H1 (cell line): ENCODE data around the gene MGARP. TPM values are rescaled to one million over a fixed set of nuclear protein-coding genes. Genes with fewer than 3 reads are reported as not detected.

Experiments used
- CTCF ChIA-PET: fragments of 300-600 bp; sonication (Branson Sonifier 250); formaldehyde crosslinking; loops from one replicate; lab custom pipeline; 2021; ENCODE audit not compliant: partially characterized antibody; lab: Charles Lee
- POLR2A ChIA-PET: fragments of 300-600 bp; sonication (Branson Sonifier 250); formaldehyde crosslinking; loops from one replicate; lab custom pipeline; 2021; ENCODE audit warnings: inconsistent platforms; ENCODE audit not compliant: partially characterized antibody; lab: Charles Lee
- DNase-seq, 2 experiments: peaks; one replicate each; pipeline versions ENCODE4 v3.0.0 to v3.0.0-alpha.2; 2010 to 2022; ENCODE audit warnings: low spot score in 2 of 2, low read depth in 1 of 2, mixed read lengths in 1 of 2
- FAIRE-seq: peaks from 2 replicates; lab custom pipeline; 2011; peaks lifted over from hg19 to GRCh38; lab: Jason Lieb, UNC
- H2AFZ ChIP-seq: 2 replicates; pipeline ENCODE4 v1.8.1; 2012; ENCODE audit warnings: low read length, inconsistent platforms
- H2AK5ac ChIP-seq: 2 replicates; pipeline ENCODE4 v1.6.1; 2013; ENCODE audit warnings: low read depth, low read length
- H2BK120ac ChIP-seq: replicated peaks from 2 replicates; pipeline ENCODE3; 2013; ENCODE audit warnings: low read depth, low read length, inconsistent platforms
- H2BK12ac ChIP-seq: 2 replicates; pipeline ENCODE4 v1.6.1; 2013; ENCODE audit warnings: low read depth, low read length
- H2BK15ac ChIP-seq: 2 replicates; pipeline ENCODE4 v1.6.1; 2013; ENCODE audit warnings: low read length
- H2BK20ac ChIP-seq: 2 replicates; pipeline ENCODE4 v1.6.1; 2013; ENCODE audit warnings: low read length
- H2BK5ac ChIP-seq: 2 replicates; pipeline ENCODE4 v1.6.1; 2013; ENCODE audit warnings: low read depth, low read length
- H3K14ac ChIP-seq: 2 replicates; pipeline ENCODE4 v1.6.1; 2013; ENCODE audit warnings: inconsistent platforms; ENCODE audit not compliant: insufficient read length
- H3K18ac ChIP-seq: 2 replicates; pipeline ENCODE4 v1.6.1; 2013; ENCODE audit warnings: low read length; ENCODE audit errors: extremely low read depth
- H3K23ac ChIP-seq: 2 replicates; pipeline ENCODE4 v1.6.1; 2013; ENCODE audit warnings: inconsistent platforms; ENCODE audit not compliant: insufficient read length
- H3K23me2 ChIP-seq: 2 replicates; pipeline ENCODE4 v1.6.1; 2013; ENCODE audit warnings: low read depth, low read length
- H3K27ac ChIP-seq: 2 replicates; pipeline ENCODE4 v1.6.1; 2011; ENCODE audit warnings: low read depth, low read length, inconsistent platforms
- H3K27me3 ChIP-seq, 4 experiments: replicated peaks in 1 of 4; 1 replicate in 1 of 4; 2 replicates in 3 of 4; pipeline versions ENCODE4 v1.6.1 to v1.8.1; 2011 to 2013; ENCODE audit warnings: low read length in 3 of 4, mild to moderate bottlenecking in 3 of 4, inconsistent platforms in 2 of 4, mixed read lengths in 2 of 4, moderate library complexity in 1 of 4; ENCODE audit not compliant: control insufficient read depth in 3 of 4, insufficient read depth in 3 of 4; ENCODE audit errors: extremely low read depth in 1 of 4
- H3K36me3 ChIP-seq, 4 experiments: 2 replicates each; pipeline versions ENCODE4 v1.6.1 to v1.8.1; 2011 to 2013; ENCODE audit warnings: mild to moderate bottlenecking in 4 of 4, low read length in 3 of 4, moderate library complexity in 2 of 4, control low read depth in 1 of 4, inconsistent platforms in 1 of 4; ENCODE audit not compliant: insufficient read depth in 4 of 4, control insufficient read depth in 2 of 4
- H3K4ac ChIP-seq: replicated peaks from 2 replicates; pipeline ENCODE3; 2013; ENCODE audit warnings: low read length, low read depth, mixed read lengths, inconsistent platforms; ENCODE audit not compliant: insufficient read length
- H3K4me1 ChIP-seq, 4 experiments: replicated peaks in 1 of 4; 1 replicate in 1 of 4; 2 replicates in 3 of 4; pipeline versions ENCODE4 v1.6.1 to v1.8.1; 2011 to 2013; ENCODE audit warnings: low read length in 3 of 4, inconsistent platforms in 2 of 4, mixed read lengths in 1 of 4; ENCODE audit not compliant: insufficient read depth in 4 of 4, control insufficient read depth in 3 of 4
- H3K4me2 ChIP-seq, 2 experiments: 2 replicates each; pipeline versions ENCODE4 v1.6.1 to v1.8.1; 2011 to 2013; ENCODE audit warnings: low read depth in 2 of 2, low read length in 2 of 2, control low read depth in 1 of 2, inconsistent platforms in 1 of 2, mild to moderate bottlenecking in 1 of 2; ENCODE audit not compliant: insufficient read depth in 1 of 2
- H3K4me3 ChIP-seq, 4 experiments: fragments of 200-600, 300-600 bp in 1 of 4; sonication (generic), shearing (Covaris generic), sonication (Bioruptor Twin) in 1 of 4; 2 replicates each; pipeline versions ENCODE4 v1.5.1 to v1.8.1; 2011 to 2016; ENCODE audit warnings: low read length in 4 of 4, low read depth in 3 of 4, control low read depth in 2 of 4, inconsistent platforms in 2 of 4, mild to moderate bottlenecking in 2 of 4, mixed read lengths in 1 of 4, moderate library complexity in 1 of 4; ENCODE audit not compliant: insufficient read depth in 2 of 4; ENCODE audit errors: extremely low read depth in 1 of 4
- H3K56ac ChIP-seq: replicated peaks from 2 replicates; pipeline ENCODE3; 2013; ENCODE audit warnings: low read depth, mild to moderate bottlenecking, mixed read lengths, low read length, inconsistent platforms; ENCODE audit not compliant: insufficient read length
- H3K79me1 ChIP-seq: 2 replicates; pipeline ENCODE4 v1.6.1; 2013; ENCODE audit warnings: low read depth, low read length, control low read depth
- H3K79me2 ChIP-seq, 2 experiments: 2 replicates each; pipeline versions ENCODE4 v1.6.1 to v1.8.1; 2012 to 2013; ENCODE audit warnings: low read length in 2 of 2, mild to moderate bottlenecking in 2 of 2, inconsistent platforms in 1 of 2; ENCODE audit not compliant: insufficient read depth in 2 of 2, control insufficient read depth in 1 of 2
- H3K9ac ChIP-seq, 4 experiments: replicated peaks in 1 of 4; 1 replicate in 1 of 4; 2 replicates in 3 of 4; pipeline versions ENCODE4 v1.6.1 to v1.8.1; 2011 to 2013; ENCODE audit warnings: low read depth in 3 of 4, low read length in 3 of 4, control low read depth in 2 of 4, mild to moderate bottlenecking in 2 of 4, moderate library complexity in 2 of 4, inconsistent platforms in 1 of 4; ENCODE audit errors: extremely low read depth in 1 of 4
- H3K9me3 ChIP-seq, 2 experiments: 2 replicates each; pipeline versions ENCODE4 v1.6.1 to v1.8.1; 2012 to 2013; ENCODE audit warnings: mild to moderate bottlenecking in 2 of 2, moderate library complexity in 2 of 2, control low read depth in 1 of 2, inconsistent platforms in 1 of 2, low read depth in 1 of 2, low read length in 1 of 2, mixed read lengths in 1 of 2; ENCODE audit not compliant: insufficient read depth in 2 of 2
- H4K20me1 ChIP-seq, 2 experiments: replicated peaks in 1 of 2; 2 replicates each; pipeline versions ENCODE3 to v1.8.1; 2011 to 2013; ENCODE audit warnings: inconsistent platforms in 2 of 2, low read length in 2 of 2, mild to moderate bottlenecking in 1 of 2; ENCODE audit not compliant: insufficient read depth in 2 of 2, control insufficient read depth in 1 of 2
- H4K5ac ChIP-seq: 2 replicates; pipeline ENCODE4 v1.6.1; 2013; ENCODE audit warnings: low read length, low read depth, mixed read lengths, inconsistent platforms; ENCODE audit not compliant: insufficient read length
- H4K8ac ChIP-seq: 2 replicates; pipeline ENCODE4 v1.8.0; 2013; ENCODE audit warnings: mild to moderate bottlenecking, moderate library complexity, low read length, inconsistent platforms; ENCODE audit not compliant: insufficient read depth; ENCODE audit errors: extremely low read depth
- H4K91ac ChIP-seq: replicated peaks from 2 replicates; pipeline ENCODE3; 2013; ENCODE audit warnings: low read length, mixed read lengths, inconsistent platforms; ENCODE audit not compliant: insufficient read length
- ASH2L ChIP-seq: fragments of 200-600, 300-600 bp; sonication (generic); IDR thresholded peaks from one replicate; pipeline ENCODE4 v1.7.1; 2017; ENCODE audit warnings: low read length
- BACH1 ChIP-seq: IDR thresholded peaks from 2 replicates; pipeline ENCODE4 v1.6.1; 2012; ENCODE audit warnings: low read length, improper control_type of control experiment
- GABPA ChIP-seq: IDR thresholded peaks from 2 replicates; pipeline ENCODE4 v1.6.1; 2011; ENCODE audit warnings: mild to moderate bottlenecking, low read length, moderate library complexity, borderline replicate concordance; ENCODE audit not compliant: insufficient read depth
- GTF2F1 ChIP-seq: IDR thresholded peaks from 2 replicates; pipeline ENCODE4 v1.6.1; 2012; ENCODE audit warnings: low read depth, low read length, improper control_type of control experiment, borderline replicate concordance
- KDM5A ChIP-seq: fragments of 200-600 bp; IDR thresholded peaks from 2 replicates; pipeline ENCODE4 v1.7.1; 2012; ENCODE audit warnings: mild to moderate bottlenecking, low read length, inconsistent platforms, mixed read lengths
- POLR2A ChIP-seq, 2 experiments: IDR thresholded peaks; 1 replicate in 1 of 2; 2 replicates in 1 of 2; pipeline ENCODE4 v1.6.1; 2011; ENCODE audit warnings: low read depth in 2 of 2, low read length in 2 of 2, mild to moderate bottlenecking in 2 of 2; ENCODE audit errors: control extremely low read depth in 1 of 2
- RAD21 ChIP-seq, 2 experiments: IDR thresholded peaks in 1 of 2; conservative IDR thresholded peaks in 1 of 2; 2 replicates each; pipeline ENCODE4 v1.6.1; 2011; ENCODE audit warnings: low read depth in 2 of 2, low read length in 2 of 2, improper control_type of control experiment in 1 of 2, inconsistent platforms in 1 of 2, mild to moderate bottlenecking in 1 of 2, moderate library complexity in 1 of 2
- SAP30 ChIP-seq: fragments of 300-600 bp; sonication (generic); IDR thresholded peaks from 2 replicates; pipeline ENCODE4 v1.7.1; 2012; ENCODE audit warnings: low read length, moderate library complexity, mild to moderate bottlenecking, inconsistent platforms; ENCODE audit not compliant: insufficient read depth, insufficient replicate concordance
- SIN3A ChIP-seq, 2 experiments: IDR thresholded peaks in 1 of 2; conservative IDR thresholded peaks in 1 of 2; 2 replicates each; pipeline ENCODE4 v1.6.1; 2011 to 2012; ENCODE audit warnings: low read length in 2 of 2, improper control_type of control experiment in 1 of 2, low read depth in 1 of 2, mild to moderate bottlenecking in 1 of 2
- SIRT6 ChIP-seq: IDR thresholded peaks from one replicate; pipeline ENCODE4 v1.7.1; 2012; ENCODE audit warnings: low read length, inconsistent platforms
- SP2 ChIP-seq: IDR thresholded peaks from 2 replicates; pipeline ENCODE4 v1.6.1; 2012; ENCODE audit warnings: mild to moderate bottlenecking, low read length, inconsistent platforms
- TAF1 ChIP-seq: IDR thresholded peaks from 2 replicates; pipeline ENCODE4 v1.6.1; 2011; ENCODE audit warnings: mild to moderate bottlenecking, low read depth, low read length
- WGBS, 2 experiments: shearing (Covaris generic) in 1 of 2; methylation state at CpG; one replicate each; pipeline versions ENCODE4 v1.1.6 to v1.1.7; 2013 to 2015; ENCODE audit warnings: low lambda C conversion rate in 2 of 2, mixed read lengths in 2 of 2, inconsistent platforms in 1 of 2, low coverage in 1 of 2, missing lambda C conversion rate in 1 of 2; ENCODE audit not compliant: insufficient replicate concordance in 2 of 2, insufficient coverage in 1 of 2, insufficient read length in 1 of 2; ENCODE audit errors: extremely low coverage in 1 of 2, missing lambda C conversion rate in 1 of 2; 5-methylcytosine and 5-hydroxymethylcytosine counted together
- polyA plus RNA-seq, 7 experiments: library from polyadenylated mRNA; depleted of rRNA in 3 of 7; stranded (reverse) in 5 of 7; unstranded in 2 of 7; fragments of >200 nt in 5 of 7; fragments of 200-250 nt in 2 of 7; gene quantifications; 1 replicate in 5 of 7; 2 replicates in 1 of 7; 4 replicates in 1 of 7; pipeline versions ENCODE4 v1.2.1 to v1.2.3, GENCODE V29; 2011 to 2013; ENCODE audit warnings: missing spikeins in 2 of 7, mixed read lengths in 2 of 7
- total RNA-seq: library from RNA; stranded (reverse); fragmentation: NEBNext Ultra II Directional; extraction: Animal tissue kit (Norgen Biotek cat#: 25700); gene quantifications from 2 replicates; pipeline ENCODE4 v1.2.1, GENCODE V29; 2021

MGARP gene
- total and polyA plus RNA-seq, 2 of the 8 experiments (the other 6 are each of a cell fraction or from before 2014, with no cell fraction given) = 2.8 to 4.5 TPM

GRCh38 chr4:139282065-139282720 lies 2.2 kb upstream of the MGARP start:
- Histone ChIP-seq H3K4me2 (no peak overlapping the region), H3K79me2 (no peaks in the 10 kb centered on the region), H2BK12ac (no peak overlapping the region), H2BK120ac (no peak overlapping the region), H2AFZ (no peak overlapping the region), H2BK20ac (no peak overlapping the region), H3K9me3 (no peaks in the 10 kb centered on the region), H4K20me1 (no peaks in the 10 kb centered on the region), H3K27ac (no peak overlapping the region), H2BK5ac (no peak overlapping the region), H3K18ac (no peak overlapping the region), H4K91ac (no peak overlapping the region), H4K8ac (no peak overlapping the region), H3K79me1 (no peaks in the 10 kb centered on the region), H2BK15ac (no peak overlapping the region), H3K4me1 (peaks cover 2 to 5% (median 4%) of the 10 kb centered on the region in 4 experiments; a peak in 5 of 7 replicates), H2AK5ac (no peak overlapping the region), H3K56ac (no peak overlapping the region), H3K9ac (no peak overlapping the region), H4K5ac (no peak overlapping the region), H3K4me3 (no peak overlapping the region), H3K36me3 (no peaks in the 10 kb centered on the region), H3K23ac (no peak overlapping the region), H3K14ac (no peak overlapping the region), H3K4ac (no peak overlapping the region), H3K27me3 (peaks cover 5 to 35% (median 25%) of the 10 kb centered on the region in 4 experiments), H3K23me2 (peaks cover 9% of the 10 kb centered on the region)
- FAIRE-seq (no peak), DNase-seq (no peak)
- CTCF ChIA-PET = interaction anchor here (0.5 to 4.8 kb wide), 16 partner anchors 8 to 333 kb away, joined by 3 to 34 read pairs (median 4); no protein-coding TSS in a partner anchor
- 91% methylated on average over 7 of the region's 7 CpGs; no CpG with 5 or more reads in 1 of the 2 experiments for WGBS, 2 experiments
- POLR2A ChIA-PET = interaction anchor here (1.1 kb wide), 1 partner anchor 155 kb away, joined by 3 read pairs; no protein-coding TSS in a partner anchor
- TF ChIP-seq SIN3A (conservative IDR thresholded peaks at IDR 0.05 in 1 of 2, IDR thresholded peaks at IDR 0.05 in 1 of 2; ENCODE audit: low read depth in 1 of 2, low read length in 2 of 2) (no peak), SP2 (no peak), RAD21 (IDR thresholded peaks at IDR 0.05 in 1 of 2, conservative IDR thresholded peaks at IDR 0.05 in 1 of 2; ENCODE audit: low read depth in 2 of 2, low read length in 2 of 2) (no peak), BACH1 (no peak), POLR2A (IDR thresholded peaks at IDR 0.05; ENCODE audit: control extremely low read depth in 1 of 2, low read depth in 2 of 2, low read length in 2 of 2) (no peak), ASH2L (no peak), GTF2F1 (no peak), SIRT6 (no peak), KDM5A (no peak), GABPA (no peak), SAP30 (no peak), TAF1 (no peak)
